Measurements from ENCODE around the gene KHDC3L.

KHDC3L gene

DNA sequence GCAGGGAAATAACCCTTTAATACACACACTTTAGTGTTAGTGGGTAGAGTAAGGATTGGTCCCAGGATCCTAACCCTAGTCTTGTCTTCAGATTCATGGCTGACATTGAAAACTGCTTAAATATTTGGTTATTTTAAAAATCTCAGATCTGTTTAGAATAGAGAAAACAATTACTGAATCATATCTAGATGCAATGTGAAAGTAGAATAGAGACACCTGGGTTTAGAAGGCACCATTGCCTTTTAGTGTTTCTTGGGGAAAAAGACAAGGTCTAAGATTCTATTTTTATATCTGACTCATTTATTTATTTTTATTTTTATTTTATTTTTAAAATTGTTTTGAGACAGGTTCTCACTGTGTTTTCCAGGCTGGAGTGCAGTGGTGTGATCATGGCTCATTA lies 38.2 kb downstream of the KHDC3L start:
- no peak overlapping the region for H3K27ac ChIP-seq (ENCODE audit: low read depth, low read length)
- no peak overlapping the region for H3K9ac ChIP-seq (ENCODE audit: low read length)
- H3K36me3 ChIP-seq (ENCODE audit: control insufficient read depth, insufficient read depth, low read length): no peaks in the 10 kb centered on the region
- no peaks in the 10 kb centered on the region for H3K4me1 ChIP-seq (ENCODE audit: control insufficient read depth, insufficient read depth, low read length)
- no peaks in the 10 kb centered on the region for H3K27me3 ChIP-seq (ENCODE audit: control insufficient read depth, insufficient read depth, low read length)
- no peak overlapping the region for H3K4me3 ChIP-seq (ENCODE audit: low read length)

DNA sequence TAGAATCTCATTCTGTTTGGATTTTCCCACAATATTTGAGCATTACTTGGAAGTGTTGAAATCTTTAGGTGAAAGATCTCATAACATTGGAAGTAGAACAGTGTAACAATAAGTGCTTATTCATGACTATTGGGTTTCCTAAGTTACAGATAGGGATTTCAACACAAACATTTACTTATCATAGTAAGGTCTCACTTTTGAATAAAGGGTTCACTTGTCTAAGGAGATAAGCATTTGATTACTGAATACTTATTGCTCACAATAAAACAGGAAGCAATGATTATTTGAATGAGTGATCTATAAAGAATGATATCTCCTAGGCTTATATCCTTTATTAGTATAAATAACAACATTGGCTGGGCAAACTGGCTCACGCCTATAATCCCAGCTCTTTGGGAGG lies 46.9 kb downstream of the KHDC3L start:
- H3K27ac ChIP-seq (ENCODE audit: low read depth, low read length): no peak overlapping the region
- no peak overlapping the region for H3K9ac ChIP-seq (ENCODE audit: low read length)
- H3K4me3 ChIP-seq (ENCODE audit: low read length): no peak overlapping the region
- no peaks in the 10 kb centered on the region for H3K36me3 ChIP-seq (ENCODE audit: control insufficient read depth, insufficient read depth, low read length)
- H3K4me1 ChIP-seq (ENCODE audit: control insufficient read depth, insufficient read depth, low read length): no peaks in the 10 kb centered on the region
- H3K27me3 ChIP-seq (ENCODE audit: control insufficient read depth, insufficient read depth, low read length): no peaks in the 10 kb centered on the region

DNA sequence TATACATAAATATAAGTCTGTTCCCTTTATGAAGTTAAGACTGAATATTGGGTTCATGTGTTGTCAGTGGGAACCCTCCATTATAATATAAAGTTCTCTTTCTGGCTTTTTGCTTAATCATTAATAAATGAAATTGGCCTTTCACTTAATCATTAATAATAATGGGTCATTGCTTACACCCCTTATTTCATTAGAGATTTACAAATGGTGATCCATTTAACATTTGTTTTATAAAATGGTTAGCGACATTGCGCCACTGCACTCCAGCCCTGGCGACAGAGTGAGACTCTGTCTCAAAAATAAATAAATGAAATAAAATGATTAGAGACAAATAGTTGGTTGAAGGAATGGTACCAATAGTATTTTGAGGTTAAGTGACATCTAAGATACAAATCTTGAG lies 50.6 kb downstream of the KHDC3L start:
- H3K27ac ChIP-seq (ENCODE audit: low read depth, low read length): no peak overlapping the region
- H3K9ac ChIP-seq (ENCODE audit: low read length): no peak overlapping the region
- H3K36me3 ChIP-seq (ENCODE audit: control insufficient read depth, insufficient read depth, low read length): no peaks in the 10 kb centered on the region

More for the DNA sequence above, 50.6 kb downstream of the KHDC3L start:
- Histone ChIP-seq H3K4me1 (ENCODE audit: control insufficient read depth, insufficient read depth, low read length) (no peaks in the 10 kb centered on the region), H3K4me3 (ENCODE audit: low read length) (no peak overlapping the region), H3K27me3 (ENCODE audit: control insufficient read depth, insufficient read depth, low read length) (no peaks in the 10 kb centered on the region)

All from rectal smooth muscle tissue (tissue), 1 donor.